Ramos (cell line): ENCODE results near the gene KIF26B.

ENCODE experiments used
- in situ Hi-C: fragments of 300-500 bp; cut with MboI; formaldehyde crosslinking; loops from one replicate; pipeline ENCODE4 v1.14.3; 2022; ENCODE audit warnings: low sequenced_read_pairs; ENCODE audit not compliant: unreplicated experiment

KIF26B gene

DNA sequence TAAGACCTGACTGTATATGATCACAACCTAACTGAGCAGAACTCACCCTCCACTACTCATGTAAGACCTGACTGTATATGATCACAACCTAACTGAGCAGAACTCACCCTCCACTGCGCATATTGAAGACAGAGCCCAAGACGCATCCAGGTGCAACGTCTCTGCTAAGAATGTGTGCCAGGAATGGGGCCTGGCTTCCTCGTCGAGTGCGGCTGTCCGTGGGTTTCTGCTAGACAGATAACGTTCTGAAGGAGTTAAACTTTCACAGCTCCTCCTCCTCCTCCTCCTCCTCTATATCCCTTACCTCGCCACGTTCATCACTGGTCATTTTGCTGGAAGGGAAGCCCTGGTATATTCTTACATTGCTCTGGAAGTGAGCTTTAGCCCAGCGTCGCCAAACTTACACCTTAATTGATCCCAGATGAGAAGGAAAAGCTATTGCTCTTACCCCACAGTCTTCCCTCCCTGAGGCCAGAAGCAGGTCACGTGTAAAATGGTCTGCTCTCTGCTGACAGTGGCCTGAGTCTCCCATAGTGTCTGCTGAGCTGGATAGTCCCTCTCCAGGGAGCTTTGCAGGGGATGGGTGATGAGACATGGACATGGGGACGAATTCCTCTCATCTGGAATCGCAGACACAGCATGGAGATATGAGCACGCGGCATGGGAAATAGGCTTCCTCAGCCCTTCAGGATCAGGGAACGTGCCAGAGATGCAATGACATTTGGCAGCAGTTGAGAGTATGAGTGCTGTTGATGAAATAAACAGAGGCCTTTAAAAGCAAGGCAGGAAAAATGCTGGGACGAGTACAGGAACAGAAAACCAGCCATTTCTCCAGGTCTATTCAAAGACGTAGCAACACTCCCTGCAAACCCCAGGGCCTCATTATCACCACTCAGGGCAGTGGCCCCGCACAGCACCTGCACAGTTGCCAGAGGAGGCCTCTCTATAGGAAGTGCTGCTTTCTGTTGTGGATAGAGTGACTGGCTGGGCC lies 528.1 kb downstream of the KIF26B start:
- in situ Hi-C loops: no loop called here

DNA sequence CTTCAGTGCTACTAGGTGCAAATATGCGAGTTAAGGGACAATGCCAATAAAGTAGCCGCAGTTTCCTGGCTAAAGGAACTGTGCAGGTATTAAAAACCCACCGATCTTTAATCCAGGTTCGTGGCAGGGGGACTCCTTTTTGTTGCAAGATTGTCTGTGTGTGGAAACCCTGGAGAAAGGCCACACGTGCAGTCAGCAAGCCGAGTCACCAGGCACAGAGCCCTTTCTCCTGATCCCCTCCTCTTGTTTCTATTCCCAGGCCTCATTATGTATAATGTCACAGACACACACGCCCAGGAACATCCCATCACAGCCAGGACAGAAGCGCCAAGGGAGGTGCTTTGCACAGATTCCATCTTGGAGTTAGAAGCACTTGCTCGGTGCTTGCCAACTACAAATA lies 528.9 kb downstream of the KIF26B start:
- in situ Hi-C loops: no loop called here

DNA sequence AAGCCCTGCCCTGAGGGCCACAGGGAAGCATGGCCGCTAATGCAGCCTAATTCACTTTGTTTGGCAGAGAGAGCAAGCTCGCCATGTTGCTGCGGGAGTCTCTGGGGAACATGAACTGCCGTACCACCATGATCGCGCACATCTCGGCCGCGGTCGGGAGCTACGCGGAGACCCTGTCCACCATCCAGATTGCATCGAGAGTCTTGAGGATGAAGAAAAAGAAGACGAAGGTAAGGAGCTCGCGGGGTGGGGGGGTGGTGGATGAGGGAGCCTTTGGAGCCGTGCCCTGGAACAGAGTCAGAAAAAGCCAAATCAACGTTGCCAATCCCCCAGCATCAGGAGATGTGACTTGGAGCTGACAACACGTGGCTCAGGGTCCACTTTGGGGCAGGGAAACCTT lies 529.4 kb downstream of the KIF26B start:
- in situ Hi-C loops: no loop called here

DNA sequence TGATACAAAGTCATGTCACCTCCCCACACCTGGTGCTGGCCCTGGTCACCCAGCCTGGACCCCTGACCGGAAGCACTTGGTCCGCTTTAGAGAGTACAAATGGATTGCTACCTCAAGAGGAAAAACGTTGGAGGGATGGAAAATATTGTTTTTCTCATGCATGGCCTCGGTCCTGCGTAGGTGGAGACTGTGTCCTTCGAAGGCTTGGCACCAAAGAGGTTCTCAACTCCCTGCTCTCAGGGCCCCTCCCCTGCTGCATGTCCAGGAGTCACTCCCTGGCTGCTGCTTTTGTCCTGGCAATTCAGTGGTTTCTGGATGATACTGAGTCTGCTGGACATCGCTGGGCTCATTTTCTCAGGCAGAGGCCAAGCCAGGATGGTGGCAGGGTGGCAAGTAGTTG lies 529.8 kb downstream of the KIF26B start:
- in situ Hi-C loops: no loop called here

DNA sequence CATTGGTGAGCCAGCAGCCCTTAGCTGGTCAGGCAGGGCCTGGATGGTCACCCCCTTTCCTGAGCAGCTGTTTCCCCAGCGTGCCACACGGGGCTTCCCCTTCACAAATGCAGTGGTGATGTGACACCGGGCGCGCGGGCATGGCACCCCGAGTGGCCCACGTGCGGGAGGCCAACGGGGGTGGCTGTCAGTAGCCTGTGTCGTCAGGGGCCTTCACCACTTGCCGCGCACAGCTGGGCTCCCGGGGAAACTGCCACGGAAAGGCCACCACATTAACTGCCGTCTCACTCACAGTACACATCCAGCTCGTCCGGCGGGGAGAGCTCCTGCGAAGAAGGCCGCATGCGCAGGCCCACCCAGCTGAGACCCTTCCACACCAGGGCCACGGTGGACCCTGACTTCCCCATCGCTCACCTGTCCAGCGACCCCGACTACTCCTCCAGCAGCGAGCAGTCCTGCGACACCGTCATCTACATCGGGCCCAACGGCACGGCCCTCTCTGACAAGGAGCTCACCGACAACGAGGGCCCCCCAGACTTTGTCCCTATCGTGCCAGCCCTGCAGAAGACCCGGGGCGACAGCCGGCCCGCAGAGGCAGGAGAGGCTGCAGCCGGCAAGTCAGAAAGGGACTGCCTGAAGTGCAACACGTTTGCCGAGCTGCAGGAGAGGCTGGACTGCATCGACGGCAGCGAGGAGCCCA lies 530.5 kb downstream of the KIF26B start:
- in situ Hi-C loops: no loop called here

DNA sequence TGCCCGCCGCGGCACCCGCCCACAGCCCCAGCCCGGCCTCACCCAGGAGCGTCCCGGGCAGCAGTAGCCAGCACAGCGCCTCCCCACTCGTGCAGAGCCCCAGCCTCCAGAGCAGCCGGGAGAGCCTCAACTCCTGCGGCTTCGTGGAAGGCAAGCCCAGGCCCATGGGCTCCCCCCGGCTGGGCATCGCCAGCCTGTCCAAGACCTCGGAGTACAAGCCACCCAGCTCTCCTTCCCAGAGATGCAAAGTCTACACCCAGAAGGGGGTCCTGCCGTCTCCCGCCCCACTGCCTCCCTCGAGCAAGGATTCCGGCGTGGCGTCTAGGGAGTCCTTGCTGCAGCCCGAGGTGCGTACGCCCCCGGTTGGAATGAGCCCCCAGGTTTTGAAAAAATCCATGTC lies 531.2 kb downstream of the KIF26B start:
- in situ Hi-C loops: no loop called here

DNA sequence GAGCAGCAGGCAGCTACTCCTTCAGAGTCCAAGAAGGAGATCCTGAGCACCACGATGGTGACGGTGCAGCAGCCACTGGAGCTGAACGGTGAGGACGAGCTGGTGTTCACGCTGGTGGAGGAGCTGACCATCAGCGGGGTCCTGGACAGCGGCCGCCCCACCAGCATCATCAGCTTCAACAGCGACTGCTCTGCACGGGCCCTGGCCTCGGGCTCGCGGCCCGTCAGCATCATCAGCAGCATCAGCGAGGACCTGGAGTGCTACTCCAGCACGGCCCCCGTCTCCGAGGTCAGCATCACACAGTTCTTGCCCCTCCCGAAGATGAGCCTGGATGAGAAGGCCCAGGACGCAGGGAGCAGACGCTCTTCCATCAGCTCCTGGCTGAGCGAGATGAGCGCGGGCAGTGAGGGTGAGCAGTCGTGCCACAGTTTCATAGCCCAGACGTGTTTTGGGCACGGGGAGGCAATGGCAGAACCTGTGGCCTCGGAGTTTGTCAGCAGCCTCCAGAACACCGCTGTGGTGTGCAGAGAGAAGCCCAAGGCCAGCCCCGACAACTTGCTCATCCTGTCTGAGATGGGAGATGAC lies 531.8 kb downstream of the KIF26B start:
- in situ Hi-C loops: no loop called here

DNA sequence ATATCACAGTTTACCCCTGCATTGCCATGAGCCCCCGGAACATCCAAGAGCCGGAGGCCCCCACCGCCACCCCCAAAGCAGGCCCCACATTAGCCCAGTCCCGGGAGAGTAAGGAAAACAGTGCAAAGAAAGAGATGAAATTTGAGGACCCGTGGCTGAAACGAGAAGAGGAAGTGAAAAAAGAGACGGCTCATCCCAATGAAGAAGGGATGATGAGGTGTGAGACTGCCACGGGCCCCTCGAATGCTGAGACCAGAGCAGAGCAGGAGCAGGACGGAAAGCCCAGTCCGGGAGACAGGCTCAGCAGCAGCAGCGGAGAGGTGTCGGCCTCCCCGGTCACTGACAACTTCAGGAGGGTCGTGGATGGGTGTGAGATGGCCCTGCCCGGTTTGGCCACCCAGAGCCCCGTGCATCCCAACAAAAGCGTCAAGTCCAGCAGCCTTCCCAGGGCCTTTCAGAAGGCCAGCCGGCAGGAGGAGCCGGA lies 532.4 kb downstream of the KIF26B start:
- in situ Hi-C loops: no loop called here

DNA sequence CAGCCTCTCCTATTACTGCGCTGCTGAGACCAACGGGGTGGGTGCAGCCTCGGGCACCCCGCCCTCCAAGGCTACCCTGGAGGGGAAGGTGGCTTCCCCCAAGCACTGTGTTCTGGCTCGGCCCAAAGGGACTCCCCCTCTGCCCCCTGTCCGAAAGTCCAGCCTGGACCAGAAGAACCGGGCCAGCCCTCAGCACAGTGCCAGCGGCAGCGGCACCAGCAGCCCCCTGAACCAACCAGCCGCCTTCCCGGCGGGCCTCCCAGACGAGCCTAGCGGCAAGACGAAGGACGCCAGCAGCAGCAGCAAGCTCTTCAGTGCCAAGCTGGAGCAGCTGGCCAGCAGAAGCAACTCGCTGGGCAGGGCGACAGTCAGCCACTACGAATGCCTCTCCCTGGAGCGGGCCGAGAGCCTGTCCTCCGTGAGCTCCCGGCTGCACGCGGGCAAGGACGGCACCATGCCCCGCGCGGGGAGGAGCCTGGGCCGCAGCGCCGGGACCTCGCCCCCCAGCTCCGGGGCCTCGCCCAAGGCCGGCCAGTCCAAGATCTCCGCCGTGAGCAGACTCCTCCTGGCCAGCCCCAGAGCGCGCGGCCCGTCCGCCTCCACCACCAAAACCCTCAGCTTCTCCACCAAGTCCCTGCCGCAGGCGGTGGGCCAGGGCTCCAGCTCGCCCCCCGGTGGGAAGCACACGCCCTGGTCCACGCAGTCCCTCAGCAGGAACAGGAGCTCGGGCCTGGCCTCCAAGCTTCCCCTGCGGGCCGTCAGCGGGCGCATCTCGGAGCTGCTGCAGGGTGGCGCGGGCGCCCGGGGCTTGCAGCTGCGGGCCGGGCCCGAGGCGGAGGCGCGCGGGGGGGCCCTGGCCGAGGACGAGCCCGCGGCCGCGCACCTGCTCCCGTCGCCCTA lies 533.1 kb downstream of the KIF26B start:
- in situ Hi-C loops: no loop called here

DNA sequence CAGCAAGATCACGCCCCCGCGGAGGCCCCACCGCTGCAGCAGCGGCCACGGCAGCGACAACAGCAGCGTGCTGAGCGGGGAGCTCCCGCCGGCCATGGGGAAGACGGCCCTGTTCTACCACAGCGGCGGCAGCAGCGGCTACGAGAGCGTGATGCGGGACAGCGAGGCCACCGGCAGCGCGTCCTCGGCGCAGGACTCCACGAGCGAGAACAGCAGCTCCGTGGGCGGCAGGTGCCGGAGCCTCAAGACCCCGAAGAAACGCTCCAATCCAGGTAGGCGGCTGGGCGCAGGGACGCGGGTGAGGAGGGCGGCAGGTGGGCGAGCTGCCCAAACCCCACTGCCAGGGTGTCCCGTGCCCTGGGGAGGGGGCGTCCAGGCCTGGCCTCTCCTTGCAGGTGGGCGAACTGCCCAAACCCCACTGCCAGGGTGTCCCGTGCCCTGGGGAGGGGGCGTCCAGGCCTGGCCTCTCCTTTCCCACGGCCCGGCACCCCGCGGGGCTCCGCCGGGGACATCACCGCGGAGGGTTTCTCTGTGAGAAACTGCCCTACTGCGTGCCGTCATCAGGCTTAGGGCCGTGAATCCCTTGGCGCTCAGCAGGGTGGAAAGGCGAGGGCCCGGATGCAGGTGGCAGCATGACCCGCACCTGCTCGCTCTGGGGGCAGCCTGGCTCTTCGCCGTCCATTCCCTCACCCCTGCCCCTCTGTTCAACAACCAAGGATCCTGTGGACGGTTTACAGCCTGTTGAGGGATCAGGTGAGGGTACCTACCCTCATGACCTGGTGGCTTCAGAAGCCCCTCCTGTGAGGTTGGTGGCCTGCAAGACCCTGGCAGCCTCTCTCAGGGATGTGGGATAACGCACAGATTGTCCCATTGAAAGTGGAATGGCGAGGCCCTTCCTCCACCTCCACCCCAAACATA lies 534.0 kb downstream of the KIF26B start:
- in situ Hi-C loops: no loop called here

DNA sequence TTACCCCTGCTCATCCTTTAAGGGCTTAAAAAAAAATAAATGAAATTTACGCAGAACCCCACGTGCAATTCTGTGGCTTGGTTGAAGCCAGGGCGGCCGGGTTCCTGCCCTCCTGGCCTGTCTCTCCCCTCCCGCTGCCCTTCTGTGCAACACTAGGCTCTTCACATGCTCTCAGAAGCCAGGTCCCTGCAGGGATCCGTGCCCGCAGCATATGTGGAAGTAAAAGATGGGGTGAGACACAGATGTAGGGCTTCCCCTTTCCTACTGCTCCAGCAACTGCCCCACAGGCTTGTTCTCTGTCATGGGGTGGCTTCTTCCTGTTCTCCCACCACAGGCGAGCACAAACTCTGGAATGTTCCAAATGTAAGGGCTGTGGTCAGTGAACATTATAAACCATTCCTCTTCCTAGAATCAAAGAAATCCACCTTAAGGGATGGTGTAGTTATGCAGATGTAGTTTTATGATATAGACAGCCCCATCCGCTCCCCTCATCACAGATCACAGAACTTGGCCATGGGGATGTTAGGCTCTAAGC lies 535.4 kb downstream of the KIF26B start:
- in situ Hi-C loops: no loop called here

DNA sequence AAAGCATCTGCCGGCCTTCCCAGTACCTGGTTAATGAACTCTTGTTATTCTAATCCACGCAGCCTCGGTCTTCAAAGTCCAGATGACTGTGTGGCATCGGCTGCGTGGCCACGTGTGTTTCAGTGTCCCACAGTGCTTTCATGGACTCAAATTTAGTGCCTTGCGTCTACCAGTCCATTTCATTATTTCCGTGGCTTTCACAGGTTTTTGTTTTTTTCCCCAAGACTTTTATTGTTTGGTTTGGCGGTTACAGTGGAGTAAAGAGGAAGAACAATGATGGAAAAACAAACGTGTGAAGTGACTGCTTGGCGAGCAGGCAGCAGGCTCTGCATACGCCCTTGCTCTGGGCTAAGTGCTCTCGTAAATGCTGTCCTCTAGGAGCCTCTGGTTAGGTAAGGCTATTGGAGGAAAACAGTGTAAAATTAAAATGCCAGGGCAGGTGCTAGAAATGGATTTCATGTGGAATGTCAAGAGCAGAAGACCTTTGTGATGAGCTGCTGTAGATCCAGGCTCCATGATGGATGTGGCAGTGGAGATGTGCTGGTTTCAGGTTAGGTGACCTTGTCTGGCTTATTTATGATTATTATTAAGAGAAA lies 536.3 kb downstream of the KIF26B start:
- in situ Hi-C loops: no loop called here

DNA sequence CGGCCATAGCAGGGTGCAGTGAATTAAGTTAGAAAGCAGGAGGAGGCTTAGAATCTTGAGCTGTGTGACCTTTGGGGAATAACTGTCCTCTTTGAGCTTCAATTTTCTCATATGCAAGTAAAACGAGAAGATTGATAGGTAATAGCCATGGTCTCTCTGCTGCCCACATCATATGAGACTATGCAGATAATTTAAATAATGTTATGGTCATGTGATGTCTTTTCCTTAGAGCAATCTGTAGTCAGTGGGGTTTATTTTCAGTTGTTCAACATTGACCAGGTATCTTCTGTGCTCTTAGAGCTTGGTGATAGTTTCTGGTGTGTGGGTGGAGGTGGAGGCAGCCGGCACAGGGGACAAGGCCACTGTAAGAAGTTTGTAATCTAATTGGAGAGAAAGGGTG lies 537.1 kb downstream of the KIF26B start:
- in situ Hi-C loops: no loop called here

DNA sequence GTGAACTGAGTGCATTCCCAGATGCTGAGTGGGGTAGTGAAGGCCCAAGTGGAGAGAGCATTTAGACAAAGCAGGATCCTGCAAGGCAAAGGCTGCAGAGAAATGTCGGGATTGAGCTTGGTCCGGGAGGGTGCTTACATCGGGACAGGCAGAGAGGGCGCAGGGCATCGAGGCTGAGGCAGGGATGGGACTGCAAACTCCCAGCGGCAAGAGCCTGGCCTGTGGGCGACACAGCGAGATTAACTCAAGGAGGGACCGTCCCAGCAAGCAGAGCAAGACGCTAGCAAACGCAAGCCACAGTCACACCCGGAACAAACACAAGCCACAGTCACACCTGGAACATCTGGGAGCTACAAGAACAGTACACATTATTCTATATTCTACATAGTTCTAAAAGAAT lies 537.5 kb downstream of the KIF26B start:
- in situ Hi-C loops: no loop called here

DNA sequence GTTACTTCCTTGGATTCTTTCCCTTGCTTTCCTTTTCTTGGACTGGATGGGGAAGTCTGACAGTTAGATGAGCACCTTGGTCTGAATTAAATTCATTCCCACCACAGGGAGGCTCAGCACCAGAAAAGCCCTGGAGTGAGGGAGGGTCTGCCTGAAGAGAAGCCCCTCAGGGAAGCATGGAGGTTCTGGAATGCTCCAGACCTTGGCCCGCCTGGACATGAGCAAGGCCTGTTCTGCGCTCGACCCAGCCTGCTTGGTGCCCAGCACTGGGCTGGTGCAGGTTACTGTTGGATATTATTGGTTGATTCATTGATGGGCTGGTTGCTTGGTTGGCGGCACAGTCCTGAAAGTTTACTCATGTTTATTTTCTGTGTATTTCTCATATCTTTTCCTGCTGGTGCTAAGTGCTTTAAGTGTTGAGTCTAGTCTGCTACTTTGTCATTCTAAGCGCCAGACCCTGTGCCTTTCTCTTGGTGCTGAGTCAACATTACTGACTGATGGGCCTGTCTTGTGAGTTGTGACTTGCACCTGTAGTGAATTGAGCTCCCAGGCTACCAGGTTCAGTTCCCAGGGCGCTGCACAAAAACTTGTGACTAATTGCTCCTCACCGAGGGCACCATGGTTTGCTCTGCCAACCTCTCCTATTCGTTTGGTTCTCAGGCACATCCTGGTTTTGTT lies 538.5 kb downstream of the KIF26B start:
- in situ Hi-C loops: no loop called here

DNA sequence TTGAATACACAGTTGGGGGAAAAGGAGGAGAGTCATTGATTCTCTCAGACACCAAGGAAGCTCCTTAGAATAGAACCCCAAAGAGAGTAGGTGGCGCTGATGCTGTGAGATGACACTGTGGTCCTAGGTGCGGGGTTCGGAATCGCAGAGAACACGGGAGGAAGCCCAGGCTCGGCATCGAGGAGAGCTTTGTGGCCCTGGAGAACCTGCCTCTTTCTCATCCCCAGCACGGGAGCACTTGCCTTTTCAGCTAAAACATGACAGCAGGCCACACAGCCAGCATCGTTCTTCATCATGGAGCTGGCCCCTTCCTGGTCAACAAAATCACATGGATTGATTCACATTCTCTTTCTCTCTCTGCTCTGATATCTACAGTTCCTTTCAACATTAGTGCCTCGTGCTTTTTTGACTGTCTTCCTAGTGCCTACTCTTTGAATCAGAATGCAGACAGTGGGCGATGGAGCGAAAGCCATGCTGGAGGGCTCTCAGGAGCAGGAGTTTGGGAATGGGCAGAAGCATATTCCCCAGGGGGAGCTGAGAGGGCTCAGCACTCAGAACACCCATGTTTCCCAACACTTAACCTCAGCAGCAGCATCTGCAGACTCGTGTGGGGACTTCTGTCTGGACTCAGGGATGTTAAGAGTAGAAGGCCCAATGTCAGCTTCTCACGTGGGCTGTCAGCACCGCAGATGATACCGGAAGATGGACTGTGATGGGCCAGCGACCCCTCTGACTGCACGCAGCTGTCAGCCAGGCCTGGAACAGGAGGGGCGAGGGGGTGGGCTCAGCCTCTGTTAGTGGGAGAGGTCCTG lies 539.4 kb downstream of the KIF26B start:
- in situ Hi-C loops: no loop called here

DNA sequence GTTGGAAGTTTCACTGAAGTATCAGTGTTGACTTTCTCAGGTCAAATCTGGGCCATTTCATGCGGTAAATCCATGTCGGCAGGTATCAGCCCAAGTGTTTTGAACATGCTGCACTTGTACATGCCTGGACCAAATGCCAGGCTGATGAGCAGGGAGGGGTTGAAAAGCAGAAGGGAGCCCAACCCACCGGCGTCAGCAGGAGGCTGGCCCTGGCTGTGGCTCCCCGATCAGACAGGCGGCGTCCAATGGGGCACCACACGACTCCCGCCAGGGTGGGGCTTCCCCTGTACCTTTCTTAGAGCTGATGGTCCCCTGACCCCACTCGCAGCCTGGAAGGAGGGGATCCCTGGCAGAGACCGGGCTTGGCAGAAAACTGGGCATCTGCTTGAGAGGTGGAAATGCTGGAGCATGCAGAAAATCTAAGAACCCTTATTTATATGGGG lies 540.0 kb downstream of the KIF26B start:
- in situ Hi-C loops: no loop called here
